GM18858 (cell line): ENCODE results near the gene TUBD1.

ENCODE experiments used
- ATAC-seq: cut with Tn5 transposase; IDR thresholded peaks from one replicate; pipeline ENCODE4 v1.9.1; 2021; ENCODE audit not compliant: unreplicated experiment

Gene TUBD1

GRCh38 chr17:59827721-59828477, 64.8 kb downstream of the TUBD1 start:
- ATAC-seq: no peak

DNA sequence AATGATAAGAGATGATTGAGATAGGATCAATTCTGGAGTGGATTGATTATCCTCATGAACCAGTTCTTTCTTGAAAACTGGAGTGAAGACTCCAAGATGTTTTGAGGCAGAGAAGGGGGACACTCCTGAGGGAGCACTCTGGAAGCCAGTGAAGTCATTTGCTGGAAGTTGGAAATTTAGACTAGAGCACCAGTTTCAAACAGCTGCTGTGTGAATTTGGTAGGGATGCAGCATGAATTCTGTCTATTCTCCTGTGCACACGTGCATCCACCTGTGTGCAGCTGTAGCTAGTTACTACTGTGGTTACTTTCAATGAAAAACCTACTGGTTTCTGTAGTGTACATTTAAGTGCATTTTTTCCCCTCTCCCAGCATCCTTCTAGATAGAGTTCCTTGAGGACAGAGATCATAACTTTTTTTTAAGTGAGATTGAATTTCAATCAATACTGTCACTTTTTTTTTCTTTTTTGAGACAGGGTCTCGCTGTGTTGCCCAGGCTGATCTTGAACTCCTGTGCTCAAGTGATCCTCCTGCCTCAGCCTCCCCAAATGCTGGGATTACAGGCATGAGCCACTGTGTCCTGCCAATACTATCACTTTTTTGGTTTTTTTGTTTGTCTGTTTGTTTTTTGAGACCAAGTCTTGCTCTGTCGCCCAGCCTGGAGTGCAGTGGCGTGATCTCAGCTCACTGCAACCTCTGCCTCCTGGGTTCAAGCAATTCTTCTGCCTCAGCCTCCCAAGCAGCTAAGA, 65.9 kb downstream of the TUBD1 start:
- ATAC-seq: no peak

GRCh38 chr17:59825533-59826322, 67.0 kb downstream of the TUBD1 start:
- no peak for ATAC-seq

GRCh38 chr17:59815965-59816364, 76.8 kb downstream of the TUBD1 start:
- ATAC-seq: no peak

GRCh38 chr17:59814685-59815084, 78.1 kb downstream of the TUBD1 start:
- no peak for ATAC-seq

DNA sequence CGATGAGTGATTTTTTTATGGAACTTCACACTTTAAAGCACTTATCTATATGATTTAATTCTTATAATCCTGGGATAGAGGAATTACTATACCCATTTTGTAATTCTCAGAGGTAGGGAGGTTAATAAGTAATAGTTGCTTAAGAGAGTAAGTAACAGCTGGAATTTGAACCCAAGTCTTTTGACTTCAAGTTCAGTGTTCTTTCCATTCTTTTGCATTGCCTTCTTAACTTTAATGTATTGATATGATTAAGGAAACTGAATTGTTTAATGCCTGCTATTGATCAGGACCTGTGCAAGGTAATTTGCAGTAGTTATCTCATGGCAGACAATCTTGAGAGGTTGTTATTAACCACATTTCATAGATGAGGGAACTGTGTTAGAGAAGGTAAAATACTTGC, 78.5 kb downstream of the TUBD1 start:
- no peak for ATAC-seq

DNA sequence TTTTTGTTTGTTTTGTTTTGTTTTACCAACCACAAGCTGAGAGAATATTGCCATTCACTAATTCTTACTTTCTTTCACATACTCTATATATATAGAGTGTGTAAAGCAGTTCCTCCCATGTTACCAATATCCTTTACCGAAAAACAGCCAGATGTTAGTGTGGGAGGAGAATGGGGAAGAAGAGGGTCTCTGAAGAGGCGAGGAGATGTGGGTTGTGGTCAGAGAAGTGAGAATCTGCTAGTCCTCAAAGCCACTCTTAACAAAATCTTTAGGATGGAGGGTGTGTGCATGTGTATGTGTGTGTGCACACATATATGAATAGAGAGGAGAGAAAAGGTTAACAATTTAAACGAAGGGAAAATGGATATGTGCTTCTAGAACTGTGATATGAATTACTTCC, 80.6 kb downstream of the TUBD1 start:
- ATAC-seq: no peak

DNA sequence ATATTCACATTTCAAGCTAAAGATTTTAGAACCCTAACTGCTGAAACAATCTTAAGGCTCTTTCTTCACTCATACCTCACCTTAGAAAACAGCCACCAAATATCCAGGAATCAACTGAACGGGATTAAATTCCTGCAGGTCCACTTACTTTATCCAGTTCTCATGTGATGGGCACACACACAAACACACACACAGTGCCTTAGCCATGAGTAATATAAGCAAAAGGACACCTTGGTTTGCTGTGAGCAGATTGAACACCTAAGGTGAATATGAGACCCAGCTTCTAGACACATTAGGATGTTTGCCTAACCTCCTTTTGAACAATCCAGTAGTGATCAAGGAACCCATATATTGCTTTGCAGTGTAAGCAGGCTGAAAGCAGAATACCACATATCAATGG, 81.5 kb downstream of the TUBD1 start:
- ATAC-seq: no peak

DNA sequence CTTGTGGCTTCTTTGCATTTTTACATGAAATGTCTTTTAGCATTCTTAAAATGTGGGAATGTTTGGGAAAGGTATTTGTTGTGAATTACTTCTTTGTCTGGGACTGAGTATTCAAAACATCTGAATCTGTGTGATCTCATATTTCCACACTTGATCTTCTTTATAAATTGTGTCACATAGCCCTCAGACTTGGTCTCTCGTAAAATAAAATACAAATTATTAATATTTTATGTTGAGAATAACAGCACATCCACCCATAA, 81.9 kb downstream of the TUBD1 start:
- ATAC-seq: no peak
